A549 (cell line): Measurements from ENCODE around the gene CEPT1. TPM values are rescaled to one million over a fixed set of nuclear protein-coding genes. Genes with fewer than 3 reads are reported as not detected.

ENCODE experiments used
- ATAC-seq, 2 experiments: fragments of 200-7000 bp in 1 of 2; fragments of >200 bp in 1 of 2; cut with Nextera tagmentation in 1 of 2; cut with Tn5 transposase in 1 of 2; 3 replicates each; pipeline versions ENCODE4 v1.8.0 to v1.9.1; 2018 to 2020; ENCODE audit warnings: mild to moderate bottlenecking in 1 of 2, moderate library complexity in 1 of 2
- CTCF ChIA-PET: fragments of 300-600 bp; sonication (Branson Sonifier 250); formaldehyde crosslinking; extraction: SDS; loops from one replicate; lab custom pipeline; 2021; ENCODE audit warnings: antibody characterized with exemption, inconsistent platforms; lab: Yijun Ruan, JAX
- POLR2A ChIA-PET: fragments of 350-600 bp; formaldehyde crosslinking; extraction: SDS; loops from one replicate; lab custom pipeline; 2021; ENCODE audit warnings: antibody characterized with exemption, inconsistent platforms; lab: Yijun Ruan, JAX
- DNase-seq, 2 experiments: peaks; one replicate each; pipeline versions ENCODE4 v3.0.0 to v3.0.0-alpha.2; 2011 to 2016; ENCODE audit warnings: low read depth in 1 of 2, low spot score in 1 of 2
- FAIRE-seq: peaks from 2 replicates; lab custom pipeline; 2011; peaks lifted over from hg19 to GRCh38; lab: Jason Lieb, UNC
- H3K27ac ChIP-seq, 2 experiments: fragments of >200 bp; sonication (Bioruptor Twin); formaldehyde crosslinking; 3 replicates each; pipeline ENCODE4 v1.5.1; 2016 to 2017
- H3K4me1 ChIP-seq: fragments of >200 bp; sonication (Bioruptor Twin); formaldehyde crosslinking; 3 replicates; pipeline ENCODE4 v1.6.1; 2016
- H3K4me2 ChIP-seq: fragments of >200 bp; sonication (Bioruptor Twin); formaldehyde crosslinking; 3 replicates; pipeline ENCODE4 v1.6.1; 2016
- H3K4me3 ChIP-seq: fragments of >200 bp; sonication (Bioruptor Twin); formaldehyde crosslinking; 3 replicates; pipeline ENCODE4 v1.5.1; 2016
- H3K9me3 ChIP-seq: fragments of >200 bp; sonication (Bioruptor Twin); formaldehyde crosslinking; 3 replicates; pipeline ENCODE4 v1.6.1; 2016
- BHLHE40 ChIP-seq: IDR thresholded peaks from 2 replicates; pipeline ENCODE4 v1.6.1; 2012; ENCODE audit warnings: low read depth, low read length, inconsistent platforms
- CBX8 ChIP-seq: fragments of 200-600 bp; sonication (generic); IDR thresholded peaks from 2 replicates; pipeline ENCODE4 v1.6.1; 2016
- CEBPB ChIP-seq, 2 experiments: fragments of >200 bp in 1 of 2; sonication (Bioruptor Twin) in 1 of 2; formaldehyde crosslinking in 1 of 2; IDR thresholded peaks; 2 replicates each; pipeline ENCODE4 v1.6.1; 2012 to 2016
- CHD2 ChIP-seq: fragments of 150-350 bp; IDR thresholded peaks from 2 replicates; pipeline ENCODE4 v1.6.1; 2014; ENCODE audit warnings: low read length; ENCODE audit not compliant: partially characterized antibody
- E2F6 ChIP-seq: IDR thresholded peaks from 2 replicates; pipeline ENCODE4 v1.6.1; 2012; ENCODE audit warnings: low read depth, borderline replicate concordance
- EHF ChIP-seq: fragments of 250-450 bp; sonication (Bioruptor Pico); IDR thresholded peaks from 2 replicates; pipeline ENCODE4 v1.5.0; 2020; ENCODE audit warnings: mild to moderate bottlenecking
- EP300 ChIP-seq, 2 experiments: fragments of >200 bp; sonication (Bioruptor Twin); formaldehyde crosslinking; IDR thresholded peaks; 2 replicates in 1 of 2; 3 replicates in 1 of 2; pipeline ENCODE4 v1.6.1; 2016 to 2017
- GATA3 ChIP-seq: IDR thresholded peaks from 2 replicates; pipeline ENCODE4 v1.6.1; 2012; ENCODE audit warnings: borderline replicate concordance
- HOXA7 ChIP-seq: fragments of 250-450 bp; sonication (Bioruptor Pico); IDR thresholded peaks from 2 replicates; pipeline ENCODE4 v1.5.0; 2020; ENCODE audit warnings: mild to moderate bottlenecking, moderate library complexity
- JUN ChIP-seq, 2 experiments: fragments of >200 bp; sonication (Bioruptor Twin); formaldehyde crosslinking; IDR thresholded peaks; 2 replicates in 1 of 2; 3 replicates in 1 of 2; pipeline ENCODE4 v1.6.1; 2016 to 2017
- KDM1A ChIP-seq: fragments of 200-600 bp; sonication (generic); IDR thresholded peaks from 2 replicates; pipeline ENCODE4 v1.6.1; 2016; ENCODE audit warnings: low read depth, mild to moderate bottlenecking
- KDM5A ChIP-seq: fragments of 200-600 bp; sonication (generic); IDR thresholded peaks from 2 replicates; pipeline ENCODE4 v1.6.1; 2016; ENCODE audit warnings: antibody characterized with exemption, mild to moderate bottlenecking
- MAFK ChIP-seq: fragments of 450-650 bp; IDR thresholded peaks from 2 replicates; pipeline ENCODE4 v1.6.1; 2014; ENCODE audit not compliant: partially characterized antibody
- PHF8 ChIP-seq: fragments of 200-600 bp; sonication (generic); IDR thresholded peaks from 2 replicates; pipeline ENCODE4 v1.6.1; 2016; ENCODE audit warnings: low read depth, mild to moderate bottlenecking, antibody characterized with exemption, moderate library complexity, borderline replicate concordance
- RCOR1 ChIP-seq: fragments of 150-350 bp; IDR thresholded peaks from 2 replicates; pipeline ENCODE4 v1.6.1; 2014; ENCODE audit warnings: antibody characterized with exemption, low read length, low read depth
- RNF2 ChIP-seq: fragments of 200-600 bp; sonication (generic); IDR thresholded peaks from 2 replicates; pipeline ENCODE4 v1.6.1; 2016; ENCODE audit warnings: low read depth, mild to moderate bottlenecking, antibody characterized with exemption, moderate library complexity, borderline replicate concordance
- TP53 ChIP-seq: fragments of 250-450 bp; sonication (Bioruptor Pico); IDR thresholded peaks from 2 replicates; pipeline ENCODE4 v1.5.0; 2021; ENCODE audit warnings: mild to moderate bottlenecking, moderate library complexity
- ZFP36 ChIP-seq: fragments of 450-650 bp; IDR thresholded peaks from 2 replicates; pipeline ENCODE4 v1.6.1; 2014; ENCODE audit warnings: borderline replicate concordance; ENCODE audit not compliant: partially characterized antibody
- WGBS: methylation state at CpG from one replicate; pipeline ENCODE4 v1.1.6; 2017; ENCODE audit errors: missing lambda C conversion rate; 5-methylcytosine and 5-hydroxymethylcytosine counted together
- polyA plus RNA-seq, 4 experiments: library from polyadenylated mRNA; depleted of rRNA in 3 of 4; stranded (reverse); fragments of >200 nt; fragmentation: RNase III in 1 of 4; extraction: RNeasy Plus Mini Kit Qiagen cat#74134 plus additional on column Dnase treatment in 1 of 4; gene quantifications; 2 replicates in 3 of 4; 3 replicates in 1 of 4; pipeline ENCODE4 v1.2.3, GENCODE V29; 2011 to 2017
- TF ChIP-seq, protein P1 (sequence below): IDR thresholded peaks from 2 replicates; pipeline ENCODE4 v1.6.1; 2012
- TF ChIP-seq, protein P2 (sequence below): fragments of 200-600 bp; sonication (generic); IDR thresholded peaks from 2 replicates; pipeline ENCODE4 v1.6.1; 2016; ENCODE audit warnings: antibody characterized with exemption, mild to moderate bottlenecking, moderate library complexity

The CEPT1 gene
- polyA plus RNA-seq, 2 of the 4 experiments (the other 2 are of a cell fraction), result 12.3 to 26.2 TPM

- H3K4me2 ChIP-seq, result no peak overlapping the region
- CTCF ChIA-PET, result interaction anchor here (1.0 kb wide), 1 partner anchor 14 kb away, joined by 4 read pairs; no protein-coding TSS in a partner anchor
- H3K9me3 ChIP-seq, result no peaks in the 10 kb centered on the region
Measured at GRCh38 chr1:111208921-111209320, 68.9 kb downstream of the CEPT1 start.

GRCh38 chr1:111209622-111210021 is 69.6 kb downstream of the CEPT1 start:
- ATAC-seq (no peak), FAIRE-seq (no peak), DNase-seq (no peak)
- WGBS, result 43% methylated on average over 4 of the region's 4 CpGs
- H3K27ac ChIP-seq, result no peak overlapping the region
- H3K4me3 ChIP-seq, result no peak overlapping the region
- TF ChIP-seq JUN (IDR thresholded peaks at IDR 0.05) (no peak), KDM5A (no peak), RCOR1 (no peak), CBX8 (no peak), MAFK (no peak), GATA3 (no peak), BHLHE40 (no peak), KDM1A (no peak)
- TF ChIP-seq, protein P1, sequence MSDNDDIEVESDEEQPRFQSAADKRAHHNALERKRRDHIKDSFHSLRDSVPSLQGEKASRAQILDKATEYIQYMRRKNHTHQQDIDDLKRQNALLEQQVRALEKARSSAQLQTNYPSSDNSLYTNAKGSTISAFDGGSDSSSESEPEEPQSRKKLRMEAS, result no peak
- ChIA-PET CTCF (interaction anchor here (1.0 kb wide), 1 partner anchor 14 kb away, joined by 4 read pairs; no protein-coding TSS in a partner anchor), POLR2A (no interaction called here)
- H3K9me3 ChIP-seq, result no peaks in the 10 kb centered on the region
- H3K4me1 ChIP-seq, result no peaks in the 10 kb centered on the region
- no peak overlapping the region for H3K4me2 ChIP-seq

More at GRCh38 chr1:111208921-111209320, 68.9 kb downstream of the CEPT1 start:
- no peak for ATAC-seq
- no peak overlapping the region for H3K27ac ChIP-seq
- no peak for FAIRE-seq
- POLR2A ChIA-PET, result no interaction called here
- H3K4me1 ChIP-seq, result no peaks in the 10 kb centered on the region
- no peak for DNase-seq
- 0% methylated on average over 1 of the region's 1 CpG for WGBS
- H3K4me3 ChIP-seq, result no peak overlapping the region
- TF ChIP-seq ZFP36 (no peak), EP300 (IDR thresholded peaks at IDR 0.05) (no peak), RNF2 (no peak), CEBPB (IDR thresholded peaks at IDR 0.05) (no peak), TP53 (CRISPR knock-in tag) (no peak), JUN (IDR thresholded peaks at IDR 0.05) (no peak), PHF8 (no peak)
- TF ChIP-seq, protein P2, sequence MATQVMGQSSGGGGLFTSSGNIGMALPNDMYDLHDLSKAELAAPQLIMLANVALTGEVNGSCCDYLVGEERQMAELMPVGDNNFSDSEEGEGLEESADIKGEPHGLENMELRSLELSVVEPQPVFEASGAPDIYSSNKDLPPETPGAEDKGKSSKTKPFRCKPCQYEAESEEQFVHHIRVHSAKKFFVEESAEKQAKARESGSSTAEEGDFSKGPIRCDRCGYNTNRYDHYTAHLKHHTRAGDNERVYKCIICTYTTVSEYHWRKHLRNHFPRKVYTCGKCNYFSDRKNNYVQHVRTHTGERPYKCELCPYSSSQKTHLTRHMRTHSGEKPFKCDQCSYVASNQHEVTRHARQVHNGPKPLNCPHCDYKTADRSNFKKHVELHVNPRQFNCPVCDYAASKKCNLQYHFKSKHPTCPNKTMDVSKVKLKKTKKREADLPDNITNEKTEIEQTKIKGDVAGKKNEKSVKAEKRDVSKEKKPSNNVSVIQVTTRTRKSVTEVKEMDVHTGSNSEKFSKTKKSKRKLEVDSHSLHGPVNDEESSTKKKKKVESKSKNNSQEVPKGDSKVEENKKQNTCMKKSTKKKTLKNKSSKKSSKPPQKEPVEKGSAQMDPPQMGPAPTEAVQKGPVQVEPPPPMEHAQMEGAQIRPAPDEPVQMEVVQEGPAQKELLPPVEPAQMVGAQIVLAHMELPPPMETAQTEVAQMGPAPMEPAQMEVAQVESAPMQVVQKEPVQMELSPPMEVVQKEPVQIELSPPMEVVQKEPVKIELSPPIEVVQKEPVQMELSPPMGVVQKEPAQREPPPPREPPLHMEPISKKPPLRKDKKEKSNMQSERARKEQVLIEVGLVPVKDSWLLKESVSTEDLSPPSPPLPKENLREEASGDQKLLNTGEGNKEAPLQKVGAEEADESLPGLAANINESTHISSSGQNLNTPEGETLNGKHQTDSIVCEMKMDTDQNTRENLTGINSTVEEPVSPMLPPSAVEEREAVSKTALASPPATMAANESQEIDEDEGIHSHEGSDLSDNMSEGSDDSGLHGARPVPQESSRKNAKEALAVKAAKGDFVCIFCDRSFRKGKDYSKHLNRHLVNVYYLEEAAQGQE, result no peak

- Histone ChIP-seq H3K4me2 (no peak overlapping the region), H3K4me1 (no peaks in the 10 kb centered on the region), H3K27ac (no peak overlapping the region), H3K9me3 (no peaks in the 10 kb centered on the region), H3K4me3 (no peak overlapping the region)
- WGBS, result 94% methylated on average over 1 of the region's 1 CpG
- ChIA-PET CTCF (no interaction called here), POLR2A (no interaction called here)
- DNase-seq, result no peak
- FAIRE-seq, result no peak
- no peak for ATAC-seq
- no peak for TF ChIP-seq HOXA7 (CRISPR knock-in tag)
- no peak for TF ChIP-seq E2F6
- no peak for TF ChIP-seq CHD2
- TF ChIP-seq RNF2, result no peak
- no peak for TF ChIP-seq EHF (CRISPR knock-in tag)
- TF ChIP-seq, protein P2, result no peak
Measured at GRCh38 chr1:111211921-111212320, 71.9 kb downstream of the CEPT1 start.
